ENCODE measurements around the gene USP38. TPM values are rescaled to one million over a fixed set of nuclear protein-coding genes. Genes with fewer than 3 reads are reported as not detected.
"Not testable (repeated sequence)": the region's sequence is repeated elsewhere in the genome, so short reads cannot be mapped to it uniquely, and the experiment has no call there.

USP38 gene
- total RNA-seq, 3 donors from 2014 or later, result 30.6 to 32.6 (median 31.7) TPM

GRCh38 chr4:143237195-143237594, 52.5 kb downstream of the USP38 start:
- H3K4me1 Mint-ChIP-seq (ENCODE audit: low read depth); ATAC-seq; H3K4me3 Mint-ChIP-seq; H3K27me3 Mint-ChIP-seq (ENCODE audit: low read depth); H3K9me3 Mint-ChIP-seq; H3K36me3 Mint-ChIP-seq (ENCODE audit: insufficient read depth); DNase-seq: not testable (repeated sequence)

GRCh38 chr4:143240939-143241679, 56.4 kb downstream of the USP38 start:
- no peak overlapping the region for H3K4me3 Mint-ChIP-seq
- ATAC-seq (no peak), DNase-seq (no peak)
- H3K9me3 Mint-ChIP-seq, result peaks cover 8% of the 10 kb centered on the region
- no peaks in the 10 kb centered on the region for H3K36me3 Mint-ChIP-seq (ENCODE audit: insufficient read depth)
- H3K4me1 Mint-ChIP-seq (ENCODE audit: low read depth), result no peaks in the 10 kb centered on the region
- H3K27me3 Mint-ChIP-seq (ENCODE audit: low read depth), result no peaks in the 10 kb centered on the region

GRCh38 chr4:143241892-143242291, 57.2 kb downstream of the USP38 start:
- peaks cover 8% of the 10 kb centered on the region for H3K9me3 Mint-ChIP-seq
- H3K36me3 Mint-ChIP-seq (ENCODE audit: insufficient read depth), result no peaks in the 10 kb centered on the region
- ATAC-seq (no peak), DNase-seq (no peak)
- no peak overlapping the region for H3K4me3 Mint-ChIP-seq
- H3K27me3 Mint-ChIP-seq (ENCODE audit: low read depth), result no peaks in the 10 kb centered on the region
- no peaks in the 10 kb centered on the region for H3K4me1 Mint-ChIP-seq (ENCODE audit: low read depth)

GRCh38 chr4:143243041-143243440, 58.3 kb downstream of the USP38 start:
- Mint-ChIP-seq H3K4me3 (no peak overlapping the region), H3K36me3 (ENCODE audit: insufficient read depth) (no peaks in the 10 kb centered on the region), H3K27me3 (ENCODE audit: low read depth) (no peaks in the 10 kb centered on the region), H3K9me3 (peaks cover 8% of the 10 kb centered on the region), H3K4me1 (ENCODE audit: low read depth) (no peaks in the 10 kb centered on the region)
- DNase-seq (no peak), ATAC-seq (no peak)

- Mint-ChIP-seq H3K27me3 (ENCODE audit: low read depth) (peaks cover 2% of the 10 kb centered on the region), H3K9me3 (peaks cover 2% of the 10 kb centered on the region), H3K4me3 (no peak overlapping the region), H3K4me1 (ENCODE audit: low read depth) (no peaks in the 10 kb centered on the region), H3K36me3 (ENCODE audit: insufficient read depth) (no peaks in the 10 kb centered on the region)
- no peak for DNase-seq
- no peak for ATAC-seq
Measured at GRCh38 chr4:143246977-143247376, 62.3 kb downstream of the USP38 start.

GRCh38 chr4:143247866-143248265, 63.1 kb downstream of the USP38 start:
- H3K27me3 Mint-ChIP-seq (ENCODE audit: low read depth), result peaks cover 2% of the 10 kb centered on the region

GRCh38 chr4:143248827-143249226, 64.1 kb downstream of the USP38 start:
- Mint-ChIP-seq H3K9me3 (no peaks in the 10 kb centered on the region), H3K36me3 (ENCODE audit: insufficient read depth) (no peaks in the 10 kb centered on the region), H3K4me1 (ENCODE audit: low read depth) (no peaks in the 10 kb centered on the region), H3K27me3 (ENCODE audit: low read depth) (peaks cover 2% of the 10 kb centered on the region), H3K4me3 (no peak overlapping the region)
- no peak for DNase-seq
- no peak for ATAC-seq

More at GRCh38 chr4:143247866-143248265, 63.1 kb downstream of the USP38 start:
- no peak for ATAC-seq
- Mint-ChIP-seq H3K4me1 (ENCODE audit: low read depth) (no peaks in the 10 kb centered on the region), H3K9me3 (no peaks in the 10 kb centered on the region), H3K4me3 (no peak overlapping the region), H3K36me3 (ENCODE audit: insufficient read depth) (no peaks in the 10 kb centered on the region)
- no peak for DNase-seq

GRCh38 chr4:143250617-143251016, 65.9 kb downstream of the USP38 start:
- no peaks in the 10 kb centered on the region for H3K9me3 Mint-ChIP-seq
- no peak for ATAC-seq
- H3K36me3 Mint-ChIP-seq (ENCODE audit: insufficient read depth), result no peaks in the 10 kb centered on the region
- H3K4me1 Mint-ChIP-seq (ENCODE audit: low read depth), result no peaks in the 10 kb centered on the region
- no peak overlapping the region for H3K4me3 Mint-ChIP-seq
- no peak for DNase-seq
- H3K27me3 Mint-ChIP-seq (ENCODE audit: low read depth), result peaks cover 6% of the 10 kb centered on the region

GRCh38 chr4:143251348-143251747, 66.6 kb downstream of the USP38 start:
- Mint-ChIP-seq H3K4me3 (no peak overlapping the region), H3K9me3 (no peaks in the 10 kb centered on the region), H3K36me3 (ENCODE audit: insufficient read depth) (no peaks in the 10 kb centered on the region), H3K4me1 (ENCODE audit: low read depth) (no peaks in the 10 kb centered on the region), H3K27me3 (ENCODE audit: low read depth) (peaks cover 6% of the 10 kb centered on the region)
- no peak for ATAC-seq
- no peak for DNase-seq

- H3K4me1 Mint-ChIP-seq (ENCODE audit: low read depth), result no peaks in the 10 kb centered on the region
- no peaks in the 10 kb centered on the region for H3K36me3 Mint-ChIP-seq (ENCODE audit: insufficient read depth)
- DNase-seq, result no peak
- no peak overlapping the region for H3K4me3 Mint-ChIP-seq
- H3K27me3 Mint-ChIP-seq (ENCODE audit: low read depth), result peaks cover 6% of the 10 kb centered on the region
- no peaks in the 10 kb centered on the region for H3K9me3 Mint-ChIP-seq
- ATAC-seq, result no peak
Measured at GRCh38 chr4:143251779-143252178, 67.1 kb downstream of the USP38 start.

GRCh38 chr4:143252478-143252877, 67.8 kb downstream of the USP38 start:
- no peak for DNase-seq
- Mint-ChIP-seq H3K4me3 (no peak overlapping the region), H3K27me3 (ENCODE audit: low read depth) (peaks cover 6% of the 10 kb centered on the region), H3K36me3 (ENCODE audit: insufficient read depth) (no peaks in the 10 kb centered on the region), H3K4me1 (ENCODE audit: low read depth) (no peaks in the 10 kb centered on the region), H3K9me3 (no peaks in the 10 kb centered on the region)
- ATAC-seq, result no peak

- ATAC-seq, result no peak
- Mint-ChIP-seq H3K36me3 (ENCODE audit: insufficient read depth) (no peaks in the 10 kb centered on the region), H3K27me3 (ENCODE audit: low read depth) (peaks cover 6% of the 10 kb centered on the region), H3K9me3 (no peaks in the 10 kb centered on the region), H3K4me3 (no peak overlapping the region), H3K4me1 (ENCODE audit: low read depth) (no peaks in the 10 kb centered on the region)
- DNase-seq, result no peak
Measured at GRCh38 chr4:143253166-143253565, 68.4 kb downstream of the USP38 start.

GRCh38 chr4:143254491-143255226, 69.9 kb downstream of the USP38 start:
- Mint-ChIP-seq H3K4me3 (no peak overlapping the region), H3K4me1 (ENCODE audit: low read depth) (no peaks in the 10 kb centered on the region)

GRCh38 chr4:143256456-143256855, 71.7 kb downstream of the USP38 start:
- DNase-seq (no peak), ATAC-seq (no peak)
- no peaks in the 10 kb centered on the region for H3K36me3 Mint-ChIP-seq (ENCODE audit: insufficient read depth)
- H3K4me1 Mint-ChIP-seq (ENCODE audit: low read depth), result no peaks in the 10 kb centered on the region
- H3K9me3 Mint-ChIP-seq, result no peaks in the 10 kb centered on the region
- no peak overlapping the region for H3K4me3 Mint-ChIP-seq
- H3K27me3 Mint-ChIP-seq (ENCODE audit: low read depth), result peaks cover 4% of the 10 kb centered on the region

More at GRCh38 chr4:143254491-143255226, 69.9 kb downstream of the USP38 start:
- H3K27me3 Mint-ChIP-seq (ENCODE audit: low read depth), result peaks cover 6% of the 10 kb centered on the region
- DNase-seq (no peak), ATAC-seq (no peak)
- no peaks in the 10 kb centered on the region for H3K9me3 Mint-ChIP-seq
- no peaks in the 10 kb centered on the region for H3K36me3 Mint-ChIP-seq (ENCODE audit: insufficient read depth)

GRCh38 chr4:143257356-143257755, 72.6 kb downstream of the USP38 start:
- no peak overlapping the region for H3K4me3 Mint-ChIP-seq
- no peak for ATAC-seq
- DNase-seq, result no peak
- peaks cover 7% of the 10 kb centered on the region for H3K27me3 Mint-ChIP-seq (ENCODE audit: low read depth)
- H3K36me3 Mint-ChIP-seq (ENCODE audit: insufficient read depth), result no peaks in the 10 kb centered on the region
- H3K4me1 Mint-ChIP-seq (ENCODE audit: low read depth), result no peaks in the 10 kb centered on the region
- H3K9me3 Mint-ChIP-seq, result no peaks in the 10 kb centered on the region
